Endometrium (tissue), 2 donors: ENCODE measurements around the gene MEGF11.

Source experiments
- FAIRE-seq: peaks from 2 replicates; lab custom pipeline; 2012; peaks lifted over from hg19 to GRCh38; lab: Jason Lieb, UNC
- donor health status: control.
- donor health status: control.

The MEGF11 gene

DNA sequence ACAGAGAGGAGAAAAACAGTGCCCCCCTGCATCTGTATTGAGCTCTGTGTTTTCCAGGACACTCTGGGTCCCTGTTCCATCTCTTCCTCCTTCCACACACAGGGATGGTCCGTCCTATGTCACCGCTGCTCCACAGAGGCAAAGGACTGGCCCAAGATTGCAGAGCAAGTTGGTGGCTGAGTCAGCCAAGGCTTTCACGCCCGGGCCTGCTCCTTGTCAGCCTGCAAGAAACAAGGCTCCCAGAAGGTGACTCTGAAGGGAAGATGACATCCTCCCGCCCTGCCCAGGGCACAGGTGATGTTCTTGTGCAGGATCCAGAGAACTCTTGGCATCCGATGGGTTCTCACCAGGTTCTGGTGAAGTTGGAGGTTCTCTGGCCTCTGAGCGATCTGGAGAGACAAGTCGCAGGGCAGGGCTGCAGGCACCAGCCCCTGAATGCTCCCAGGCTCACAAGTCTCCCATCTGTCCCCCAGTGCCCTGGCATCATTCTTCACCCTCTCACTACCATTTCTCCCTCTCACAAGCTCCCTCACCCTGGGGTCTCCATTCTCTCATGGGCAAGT, 138.6 kb downstream of the MEGF11 start:
- FAIRE-seq: no peak

DNA sequence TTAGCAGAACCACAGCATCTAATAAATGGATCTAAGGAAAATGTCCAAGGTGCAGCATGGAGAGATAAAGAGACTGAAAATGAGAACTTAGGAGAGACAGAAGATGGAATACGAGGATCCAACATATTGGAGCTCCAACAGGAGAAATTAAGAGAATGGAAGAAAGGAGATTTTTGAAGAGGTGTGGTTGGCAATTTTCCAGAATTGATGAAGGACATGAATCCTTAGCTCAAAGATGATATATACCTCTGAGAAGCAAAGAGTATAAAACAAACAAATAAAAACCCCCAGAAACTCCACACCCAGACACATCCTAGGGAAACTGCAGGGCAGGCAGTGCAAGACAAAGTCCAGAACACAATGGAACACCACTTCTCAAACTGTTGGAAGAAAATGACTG, 141.2 kb downstream of the MEGF11 start:
- FAIRE-seq: no peak

DNA sequence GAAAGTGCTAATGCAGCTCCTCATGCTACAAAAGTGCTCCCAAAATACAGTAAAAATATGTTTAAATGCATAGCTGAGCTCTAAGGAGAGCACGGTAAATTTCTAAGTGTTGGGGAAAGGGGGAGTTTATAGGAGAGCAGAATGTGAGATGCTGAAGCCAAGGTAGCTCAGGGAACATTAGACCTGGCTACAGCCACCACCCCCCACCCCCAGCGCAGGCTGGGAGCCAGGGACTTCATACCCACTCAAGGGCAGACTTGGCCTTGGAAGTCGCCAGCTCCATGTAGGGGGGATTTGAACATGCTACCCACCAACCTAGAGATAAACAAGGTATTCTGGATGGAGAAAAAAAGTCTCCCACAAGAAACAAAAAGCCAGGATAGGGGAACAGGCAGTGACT, 142.2 kb downstream of the MEGF11 start:
- FAIRE-seq: no peak

DNA sequence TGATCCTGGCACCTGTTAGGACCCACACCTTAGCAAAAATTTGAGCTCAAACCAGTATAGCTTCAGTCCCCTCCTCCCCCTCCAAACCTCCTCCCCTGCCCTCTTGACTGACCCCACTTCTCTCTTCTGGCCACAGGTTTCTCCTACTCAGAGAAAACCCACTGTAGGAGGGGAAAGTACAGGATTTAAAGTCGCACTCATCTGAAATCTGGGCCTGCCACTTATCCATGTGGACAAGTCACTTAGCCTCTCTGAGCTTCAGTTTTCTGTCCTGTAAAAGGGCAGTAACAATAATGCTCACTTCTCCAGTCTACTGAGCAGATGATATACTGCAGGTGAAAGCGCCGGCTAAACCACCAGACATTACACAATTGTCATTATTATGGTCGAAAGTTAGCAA, 142.7 kb downstream of the MEGF11 start:
- no peak for FAIRE-seq

DNA sequence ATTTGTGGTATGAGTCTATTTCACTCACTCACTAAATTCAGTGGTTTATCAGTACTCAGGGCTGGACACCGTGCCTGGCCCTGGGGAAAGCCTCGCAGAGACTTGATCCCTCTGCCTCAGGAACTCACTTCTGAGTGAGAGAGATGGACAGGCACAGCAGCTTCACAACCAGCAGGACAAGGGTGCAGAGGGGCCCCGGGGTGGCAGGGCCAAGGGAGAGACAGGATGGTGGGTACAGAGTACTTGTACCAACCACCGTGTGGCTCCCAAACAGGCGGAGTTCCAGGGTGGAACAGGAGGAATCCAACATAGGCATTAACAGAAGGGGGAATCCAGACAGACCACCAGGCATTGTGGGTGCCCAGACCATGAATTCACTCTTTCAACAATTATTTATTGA, 143.7 kb downstream of the MEGF11 start:
- no peak for FAIRE-seq

DNA sequence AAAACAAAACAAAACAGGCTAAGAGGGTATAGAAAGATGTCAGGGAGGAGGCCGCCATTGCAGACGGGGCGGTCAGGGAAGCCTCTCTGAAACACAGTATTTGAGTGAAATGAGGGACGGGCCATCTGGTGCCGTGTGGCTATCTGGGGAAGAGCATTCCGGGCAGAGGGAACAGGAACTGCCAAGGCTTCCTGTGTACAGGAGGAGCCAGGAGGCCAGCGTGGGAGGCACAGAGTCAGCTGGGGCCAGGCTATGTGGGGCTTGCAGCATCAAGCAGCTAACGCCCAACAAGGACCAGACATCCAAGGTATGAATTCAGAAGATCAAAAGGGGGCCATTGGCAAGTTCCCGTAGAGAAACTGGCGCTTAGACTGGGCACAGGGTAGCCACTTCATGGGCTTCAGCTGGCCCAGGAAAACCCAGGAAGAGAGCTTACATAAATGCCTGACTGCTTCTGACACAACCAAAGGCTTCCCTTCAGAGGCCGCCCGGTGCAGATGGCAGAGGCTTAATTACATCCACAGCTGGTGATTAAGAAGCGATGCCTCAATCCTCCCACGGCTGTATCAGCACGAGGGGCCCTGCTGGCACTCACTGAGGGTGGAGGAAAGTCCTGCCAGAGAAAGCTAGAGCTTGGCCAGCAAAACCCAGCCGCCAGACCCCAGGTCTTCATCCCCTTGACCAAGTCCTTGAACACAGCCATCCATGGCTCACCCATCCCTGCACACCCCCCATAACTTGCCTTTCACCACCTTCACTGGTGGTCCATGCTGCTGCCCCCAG, 144.9 kb downstream of the MEGF11 start:
- FAIRE-seq: no peak

DNA sequence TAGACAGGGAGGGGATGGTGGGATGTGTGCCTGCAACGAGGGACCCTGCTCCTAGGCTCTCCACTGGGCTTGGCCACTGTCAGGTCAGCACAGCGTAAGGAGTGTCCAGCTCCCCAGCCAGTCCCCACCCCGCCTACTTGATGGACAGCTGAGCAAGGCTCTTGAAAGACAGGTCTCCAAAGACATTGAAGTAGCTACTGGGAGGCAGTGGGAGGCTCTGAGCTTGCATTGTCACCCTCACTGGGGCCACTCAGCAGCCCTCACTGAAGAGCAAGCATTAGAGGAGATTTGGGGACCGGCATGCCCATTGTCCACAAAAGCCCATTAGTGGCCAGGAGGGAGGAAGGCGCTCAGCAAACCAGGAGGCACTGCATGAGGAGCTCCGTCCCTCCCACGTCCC, 146.5 kb downstream of the MEGF11 start:
- FAIRE-seq: no peak

DNA sequence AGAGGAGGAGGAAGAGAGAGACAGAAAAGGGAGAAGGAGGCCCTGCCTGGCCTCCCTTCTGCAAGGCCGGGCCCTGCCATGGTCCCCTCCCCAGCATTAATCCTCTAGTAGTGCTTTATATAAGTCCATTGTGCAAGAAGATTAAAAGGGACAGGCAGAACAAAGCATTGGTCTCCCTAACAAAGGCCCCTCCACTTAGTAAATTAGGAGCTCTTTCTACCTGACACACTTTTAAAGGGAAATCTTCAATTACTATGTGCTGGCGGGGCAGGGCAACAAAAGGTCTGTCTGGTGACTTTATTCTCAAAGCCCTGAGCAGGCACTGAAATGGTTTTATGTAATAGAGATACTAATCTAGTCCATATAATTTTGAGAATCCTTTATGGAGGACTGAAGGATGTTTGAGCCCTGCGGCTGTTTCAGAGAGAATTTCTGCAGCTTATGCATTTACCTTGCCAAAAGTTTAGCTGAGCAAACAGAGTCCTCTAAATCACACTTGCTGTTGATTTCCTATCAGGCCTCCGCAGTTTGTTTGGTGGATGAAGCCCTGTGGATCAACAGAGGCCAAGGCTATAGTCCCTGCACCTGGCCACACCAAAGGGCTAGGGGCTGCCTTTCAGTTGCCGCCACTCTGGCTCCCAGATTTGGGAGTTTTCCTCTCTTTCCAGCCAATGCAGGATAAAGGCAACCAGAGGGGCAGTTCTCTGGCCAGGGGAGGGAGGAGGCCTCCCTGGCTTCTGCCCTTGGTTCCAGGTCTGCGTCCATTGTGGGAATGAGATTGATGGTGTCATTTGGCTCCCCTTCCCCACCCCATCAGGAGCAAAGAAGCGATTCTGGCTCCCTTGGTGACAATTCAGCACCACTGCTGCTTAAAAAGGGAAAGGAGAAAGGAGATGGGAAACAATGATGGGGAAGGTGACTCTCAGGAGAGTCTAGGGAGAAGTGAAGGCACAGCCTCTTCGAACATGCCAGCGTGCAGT, 148.0 kb downstream of the MEGF11 start:
- no peak for FAIRE-seq

DNA sequence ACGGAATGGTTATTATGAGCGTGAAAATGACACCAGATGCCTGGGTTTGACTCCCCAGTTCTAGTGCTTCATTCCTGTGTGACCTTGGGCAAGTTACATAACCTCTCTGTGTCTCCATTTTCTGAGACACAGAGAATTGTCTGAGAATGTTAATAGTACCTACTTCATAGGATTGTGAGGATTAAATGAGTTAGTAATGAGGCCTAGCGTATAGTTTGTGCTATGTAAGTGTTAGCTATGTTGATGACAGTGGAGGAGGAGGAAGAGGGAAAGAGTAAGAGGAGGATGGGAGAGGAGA, 150.3 kb downstream of the MEGF11 start:
- no peak for FAIRE-seq

DNA sequence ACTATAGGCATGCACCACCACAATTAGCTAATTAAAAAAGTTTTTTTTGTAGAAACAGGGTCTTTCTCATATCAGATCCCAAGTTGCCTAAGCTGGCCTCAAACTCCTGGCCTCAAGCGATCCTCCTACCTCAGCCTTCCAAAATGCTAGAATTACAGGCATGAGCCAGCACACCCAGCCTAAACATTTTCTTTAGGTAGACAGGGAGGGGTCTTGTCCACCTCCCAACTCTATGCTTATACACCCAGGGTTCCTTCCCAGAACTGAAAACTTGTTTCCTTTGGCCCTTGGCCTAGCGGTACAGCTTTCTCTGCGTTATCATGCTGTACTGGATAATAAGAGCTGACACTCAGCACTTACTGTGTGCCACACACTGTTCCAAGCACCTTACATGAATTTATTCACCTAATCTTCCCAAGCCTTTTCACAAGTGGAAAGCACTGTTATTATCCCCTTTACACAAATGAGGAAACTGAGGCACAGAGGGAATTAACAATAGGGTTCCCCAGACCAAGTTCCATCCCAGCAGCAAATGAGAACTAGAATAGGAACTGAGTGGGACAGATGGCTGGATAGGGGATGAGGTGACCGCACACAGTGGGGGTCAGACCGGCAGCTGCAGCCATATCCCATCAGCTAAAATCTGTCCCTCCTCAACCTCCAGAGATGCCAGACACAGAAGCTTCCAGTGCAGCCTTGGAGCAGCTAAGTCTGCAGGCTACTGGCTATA, 150.8 kb downstream of the MEGF11 start:
- no peak for FAIRE-seq

DNA sequence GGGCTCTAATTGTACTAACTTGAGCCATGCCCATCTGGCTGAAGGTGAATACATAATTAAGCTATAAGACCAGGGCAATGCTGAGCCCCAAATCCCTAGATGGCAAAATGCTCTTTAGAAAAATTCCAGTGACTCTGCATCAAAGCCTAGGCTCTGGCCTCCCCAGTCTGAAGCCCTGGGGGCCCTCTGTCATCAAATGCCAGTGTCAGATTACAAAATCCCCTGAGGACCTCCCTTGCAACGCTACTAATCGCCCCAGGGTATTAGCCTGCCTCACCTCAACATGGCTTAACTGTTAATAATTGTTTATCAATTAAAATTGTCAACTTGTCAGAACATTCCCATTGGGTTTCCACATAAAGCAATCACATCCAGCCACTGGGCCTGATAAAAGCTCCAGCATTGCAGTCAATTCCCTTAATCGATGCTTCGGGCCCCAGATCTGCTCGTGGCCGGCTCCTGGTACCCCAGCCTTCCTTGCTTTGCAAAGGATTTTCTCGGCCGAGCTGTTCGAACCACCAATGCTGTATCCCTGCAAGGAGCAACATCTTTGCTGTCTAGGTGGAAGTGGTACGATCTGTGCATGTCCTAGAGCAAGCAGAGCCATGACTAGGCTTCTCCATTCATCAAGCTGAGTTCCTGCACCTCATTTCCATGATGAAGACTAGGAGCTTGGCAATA, 151.7 kb downstream of the MEGF11 start:
- no peak for FAIRE-seq

DNA sequence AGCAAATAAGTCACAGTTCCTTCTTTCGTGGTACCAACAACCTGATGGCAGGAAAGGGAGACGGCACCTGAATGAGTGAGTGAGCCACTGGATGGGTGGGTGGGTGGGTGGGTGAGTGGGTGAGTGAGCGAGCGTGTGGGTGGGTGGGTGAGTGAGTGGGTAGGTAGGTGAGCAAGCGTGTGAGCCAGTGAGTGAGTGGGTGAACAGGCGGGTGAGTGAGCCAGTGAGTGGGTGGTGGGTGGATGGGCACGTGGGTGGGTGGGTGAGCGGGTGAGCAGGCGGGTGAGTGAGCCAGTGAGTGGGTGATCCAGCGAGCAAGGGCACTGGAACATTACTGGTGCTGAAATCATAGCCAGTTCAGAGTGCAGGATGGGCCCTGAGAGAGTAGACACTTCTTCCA, 152.8 kb downstream of the MEGF11 start:
- FAIRE-seq: no peak

DNA sequence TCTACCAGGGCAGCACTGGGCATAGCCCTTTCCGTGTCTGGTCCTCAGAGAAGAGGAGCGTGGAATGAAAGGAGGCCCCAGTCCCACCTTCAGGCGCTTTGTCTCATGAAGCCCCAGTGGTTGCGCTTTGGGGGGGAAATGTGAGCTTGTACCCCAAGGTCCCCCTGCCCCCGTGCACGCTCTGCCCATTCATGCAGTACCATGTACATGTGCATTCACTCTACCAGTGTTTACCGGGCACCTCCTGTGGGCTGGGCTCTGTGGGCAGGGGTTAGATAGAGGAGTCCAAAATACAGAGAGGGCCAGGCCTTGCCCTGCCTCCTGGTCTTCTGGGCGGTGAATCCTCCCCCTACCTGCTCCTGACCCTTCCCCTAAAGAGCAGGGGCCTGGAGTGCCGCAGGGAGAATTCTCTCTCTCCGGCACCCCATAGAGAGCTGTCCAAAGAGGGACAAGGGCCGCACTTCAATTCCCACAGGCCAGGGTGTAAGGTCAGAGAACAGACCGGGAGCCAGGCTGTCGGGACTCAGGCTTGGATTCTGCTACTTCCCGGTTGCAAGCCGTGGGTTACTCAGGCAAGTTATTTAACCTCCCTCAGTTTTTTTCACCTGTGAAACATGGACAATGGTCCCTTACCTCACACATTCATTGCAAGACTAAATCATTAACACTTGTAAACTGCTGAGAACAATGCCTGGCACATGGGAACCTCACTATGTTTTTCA, 153.4 kb downstream of the MEGF11 start:
- FAIRE-seq: no peak

DNA sequence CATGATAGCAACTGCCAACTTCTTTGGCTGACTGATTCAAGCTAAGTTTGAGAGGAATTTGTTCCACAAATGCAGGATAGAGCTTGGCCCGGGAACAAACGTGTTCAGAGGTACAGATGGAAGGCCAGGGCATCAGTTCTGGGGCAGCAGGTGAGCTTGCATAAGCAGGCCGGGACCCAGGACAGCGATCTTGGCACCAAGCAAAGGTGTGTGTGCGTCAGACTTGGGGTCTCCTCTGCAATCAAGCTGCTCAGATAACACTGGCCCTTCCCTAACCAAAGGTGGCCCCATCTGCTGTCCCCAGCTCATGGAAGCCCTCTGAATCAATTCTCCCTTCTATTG, 155.6 kb downstream of the MEGF11 start:
- FAIRE-seq: no peak

DNA sequence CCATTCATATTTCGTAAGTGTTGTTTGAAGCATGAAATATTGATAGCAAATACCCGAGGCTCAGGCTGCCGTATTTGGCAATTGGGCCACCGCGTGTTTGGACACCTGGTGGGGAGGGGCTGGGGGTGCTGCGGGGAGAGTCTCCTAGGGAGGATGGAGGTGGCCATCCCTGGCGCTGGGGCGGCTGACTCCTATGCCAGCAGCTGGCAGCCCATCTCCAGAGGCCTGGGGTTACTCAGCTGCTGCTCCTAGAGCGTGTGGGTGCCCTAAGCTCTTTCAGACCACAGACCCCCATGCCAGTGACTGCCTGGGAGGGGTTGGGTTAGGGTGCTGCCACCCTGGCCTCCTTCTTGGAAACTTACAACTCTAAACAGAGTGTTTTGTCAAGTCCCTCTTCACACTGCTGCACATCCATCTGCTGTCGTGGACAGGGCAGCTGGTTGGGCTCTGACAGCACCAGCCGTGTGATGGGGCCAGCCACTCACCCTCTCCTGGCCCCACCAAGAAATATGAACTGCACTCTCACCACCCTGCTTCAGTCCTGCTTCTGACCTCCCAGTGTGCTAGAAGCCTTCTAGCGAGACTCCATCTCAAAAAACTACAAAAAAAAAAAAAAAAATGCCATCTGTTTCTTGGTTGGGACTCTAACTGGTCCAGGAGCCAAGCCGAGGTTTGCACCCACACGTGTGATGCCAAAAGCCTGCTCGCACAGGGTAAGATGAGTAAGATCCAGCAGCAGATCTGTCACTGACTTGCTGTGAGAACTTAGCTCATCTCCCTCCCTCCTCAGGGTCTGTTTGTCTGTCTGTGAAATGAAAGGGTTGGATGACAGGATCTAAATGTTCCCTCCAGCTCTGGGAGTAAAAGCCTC, 156.2 kb downstream of the MEGF11 start:
- FAIRE-seq: no peak

DNA sequence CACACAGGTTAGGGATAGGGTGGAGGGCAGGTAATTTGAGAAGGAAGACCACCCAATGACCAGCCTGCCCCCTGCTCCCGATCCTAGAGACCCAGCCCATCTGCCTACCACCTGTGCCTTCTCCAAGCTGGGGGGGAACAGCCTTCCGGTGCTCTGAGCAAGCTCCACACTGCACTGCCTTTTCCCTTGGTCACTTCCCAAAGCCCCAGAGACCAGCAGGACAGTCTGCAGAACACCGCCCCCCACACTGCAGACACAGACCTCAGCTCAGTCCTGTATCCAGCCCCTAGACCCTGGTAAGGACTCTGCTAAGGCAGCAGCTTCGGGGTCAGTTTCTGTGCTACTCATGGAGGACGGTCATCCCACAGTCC, 156.9 kb downstream of the MEGF11 start:
- no peak for FAIRE-seq

DNA sequence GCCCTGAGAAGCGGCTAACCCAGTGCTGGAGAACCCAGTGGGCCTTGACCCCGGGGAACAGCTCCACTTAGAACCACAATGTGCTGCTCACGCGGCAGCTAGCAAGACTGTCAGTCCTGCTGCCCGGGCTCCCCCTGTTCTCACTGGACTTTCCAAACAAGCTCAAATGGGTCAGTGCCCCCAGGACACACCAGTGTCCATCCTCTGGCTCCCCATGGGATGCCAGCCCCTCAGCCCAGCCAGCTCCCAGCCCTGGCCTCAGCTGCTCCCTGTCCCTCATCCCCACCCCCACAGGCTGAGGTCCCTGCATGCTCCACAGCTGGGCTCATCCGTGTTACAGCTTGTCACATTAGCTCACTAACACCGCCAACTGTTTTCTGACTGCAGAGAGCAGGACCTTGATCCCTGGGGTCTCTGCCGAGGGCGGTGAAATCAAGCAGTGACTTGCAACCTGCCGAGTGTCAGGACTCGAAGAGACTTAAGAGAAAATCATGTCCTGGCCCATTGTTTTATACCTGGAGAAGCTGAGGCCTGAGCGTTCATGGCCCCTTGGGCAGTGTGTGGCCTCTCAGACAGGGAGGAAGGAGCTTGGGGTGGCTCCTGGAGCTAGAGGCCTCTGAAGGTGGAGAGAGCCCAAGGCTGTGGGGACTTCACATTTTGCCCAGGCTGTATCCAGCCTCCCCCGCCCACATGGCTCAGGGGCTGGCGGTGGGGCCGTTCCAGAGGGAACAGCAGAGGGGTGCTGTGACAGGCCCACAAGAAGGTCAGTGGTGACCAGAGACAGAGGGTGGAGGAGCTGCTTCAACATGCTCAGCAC, 157.5 kb downstream of the MEGF11 start:
- no peak for FAIRE-seq

DNA sequence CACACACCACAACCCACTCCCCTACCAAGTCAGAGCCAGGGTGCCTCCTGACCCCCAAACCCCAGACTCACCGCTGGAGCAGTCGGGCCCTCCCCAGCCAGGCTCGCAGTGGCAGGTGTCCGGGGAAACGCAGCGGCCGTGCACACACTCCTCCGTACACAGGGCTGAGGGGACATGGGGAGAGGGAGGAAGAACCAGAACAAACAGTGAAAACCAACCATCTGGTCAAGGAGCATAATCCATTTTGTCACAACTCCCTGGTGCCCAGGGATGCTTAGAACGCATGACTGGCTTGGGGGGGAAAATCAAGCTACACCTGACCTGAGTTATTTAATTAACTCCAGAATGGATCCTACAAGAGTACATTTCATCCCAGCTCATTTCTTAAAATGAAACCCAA, 159.2 kb downstream of the MEGF11 start:
- FAIRE-seq: no peak
